HepG2 (cell line): ENCODE data around the gene GRID1. TPM values are rescaled to one million over a fixed set of nuclear protein-coding genes. Genes with fewer than 3 reads are reported as not detected.
A peak's percentile ranks its signal among the peaks of the same experiment; 100 is the strongest.

ENCODE experiments used
- ATAC-seq: fragments of 200-7000 bp; cut with Tn5 transposase; 3 replicates; pipeline ENCODE4 v1.9.1; 2020; ENCODE audit warnings: mild to moderate bottlenecking, moderate library complexity
- BruUV-seq: library from RNA; stranded (reverse); fragments of 400-500 nt; replicated peaks from 2 replicates; lab custom pipeline; 2021; lab: Mats Ljungman, UMichigan
- CTCF ChIA-PET: fragments of 300-600 bp; formaldehyde crosslinking; extraction: SDS; loops from one replicate; lab custom pipeline; 2021; ENCODE audit warnings: low total read pairs, inconsistent platforms, low intra/inter-chr PET ratio; lab: Yijun Ruan, JAX
- POLR2A ChIA-PET: fragments of 350-600 bp; sonication (Branson Sonifier 250); formaldehyde crosslinking; loops from one replicate; lab custom pipeline; 2020; ENCODE audit warnings: antibody characterized with exemption, inconsistent platforms; lab: Yijun Ruan, JAX
- DNase-seq: peaks from one replicate; pipeline ENCODE4 v3.0.0-alpha.2; 2015; ENCODE audit warnings: low spot score
- FAIRE-seq: peaks from 3 replicates; lab custom pipeline; 2011; peaks lifted over from hg19 to GRCh38; lab: Jason Lieb, UNC
- H2AFZ ChIP-seq: one replicate; pipeline ENCODE4 v1.6.1; 2011; ENCODE audit warnings: low read length, inconsistent platforms
- H3K27ac ChIP-seq: fragments of 300-600 bp; 3 replicates; pipeline ENCODE4 v1.8.0; 2011; ENCODE audit warnings: mixed run types, mild to moderate bottlenecking, mixed read lengths, low read length, inconsistent platforms; ENCODE audit not compliant: insufficient read depth; ENCODE audit errors: extremely low read length
- H3K27me3 ChIP-seq, 2 experiments: fragments of 200-600 bp in 1 of 2; 2 replicates in 1 of 2; 3 replicates in 1 of 2; pipeline versions ENCODE4 v1.6.0 to v1.8.0; 2011; ENCODE audit warnings: low read length in 2 of 2, mild to moderate bottlenecking in 2 of 2, moderate library complexity in 2 of 2, inconsistent platforms in 1 of 2; ENCODE audit not compliant: insufficient read depth in 2 of 2, control insufficient read depth in 1 of 2
- H3K36me3 ChIP-seq, 2 experiments: fragments of 200-600 bp in 1 of 2; replicated peaks in 1 of 2; 2 replicates in 1 of 2; 3 replicates in 1 of 2; pipeline versions ENCODE4 v1.5.1 to v1.8.0; 2011; ENCODE audit warnings: low read length in 2 of 2, inconsistent platforms in 1 of 2; ENCODE audit not compliant: insufficient read depth in 2 of 2, control insufficient read depth in 1 of 2
- H3K4me1 ChIP-seq: 2 replicates; pipeline ENCODE4 v1.5.1; 2012; ENCODE audit warnings: low read length, inconsistent platforms; ENCODE audit not compliant: insufficient read depth
- H3K4me2 ChIP-seq: 2 replicates; pipeline ENCODE4 v1.6.0; 2011; ENCODE audit warnings: low read depth, low read length, inconsistent platforms
- H3K4me3 ChIP-seq, 3 experiments: fragments of 200-600 bp in 1 of 3; sonication (generic), shearing (Covaris generic) in 1 of 3; replicated peaks in 1 of 3; 2 replicates each; pipeline ENCODE4 v1.5.1; 2011 to 2016; ENCODE audit warnings: low read length in 3 of 3, inconsistent platforms in 2 of 3, low read depth in 2 of 3, mild to moderate bottlenecking in 2 of 3, control low read depth in 1 of 3, mixed read lengths in 1 of 3; ENCODE audit not compliant: insufficient read depth in 1 of 3
- H3K79me2 ChIP-seq: one replicate; pipeline ENCODE4 v1.6.1; 2011; ENCODE audit warnings: low read length, inconsistent platforms; ENCODE audit not compliant: insufficient read depth
- H3K9ac ChIP-seq: 2 replicates; pipeline ENCODE4 v1.6.0; 2011; ENCODE audit warnings: mild to moderate bottlenecking, low read depth, low read length, inconsistent platforms; ENCODE audit not compliant: insufficient read depth
- H3K9me3 ChIP-seq: 2 replicates; pipeline ENCODE4 v1.5.1; 2012; ENCODE audit warnings: mild to moderate bottlenecking, low read length
- H4K20me1 ChIP-seq: 2 replicates; pipeline ENCODE4 v1.6.0; 2011; ENCODE audit warnings: inconsistent platforms, mild to moderate bottlenecking, low read length, moderate library complexity; ENCODE audit not compliant: insufficient read depth
- BCL6 ChIP-seq: IDR thresholded peaks from 2 replicates; pipeline ENCODE4 v1.6.1; 2016; ENCODE audit warnings: missing genetic modification reagents, missing compliant biosample characterization
- DNMT1 ChIP-seq: sonication (generic); formaldehyde crosslinking; IDR thresholded peaks from 2 replicates; pipeline ENCODE4 v1.5.1; 2020; ENCODE audit warnings: mild to moderate bottlenecking, missing genetic modification reagents
- HHEX ChIP-seq: IDR thresholded peaks from 2 replicates; pipeline ENCODE4 v1.6.1; 2016; ENCODE audit warnings: control low read depth
- MTF2 ChIP-seq: sonication (generic); formaldehyde crosslinking; IDR thresholded peaks from 2 replicates; pipeline ENCODE4 v1.5.0; 2020; ENCODE audit warnings: missing genetic modification reagents, borderline replicate concordance
- RARA ChIP-seq: IDR thresholded peaks from 2 replicates; pipeline ENCODE4 v1.6.1; 2016; ENCODE audit warnings: missing genetic modification reagents, missing compliant biosample characterization
- TCF12 ChIP-seq, 2 experiments: fragments of 450-650 bp in 1 of 2; sonication (generic) in 1 of 2; formaldehyde crosslinking in 1 of 2; IDR thresholded peaks; 2 replicates each; pipeline versions ENCODE4 v1.6.1 to v1.8.0; 2017 to 2022; ENCODE audit warnings: antibody characterized with exemption in 1 of 2, mild to moderate bottlenecking in 1 of 2, missing genetic modification reagents in 1 of 2, moderate library complexity in 1 of 2
- ZKSCAN1 ChIP-seq: fragments of 150-350 bp; IDR thresholded peaks from 2 replicates; pipeline ENCODE4 v1.6.1; 2014; ENCODE audit warnings: low read length
- ZNF777 ChIP-seq: sonication (generic); formaldehyde crosslinking; IDR thresholded peaks from 2 replicates; pipeline ENCODE4 v1.4.0; 2020; ENCODE audit warnings: missing genetic modification reagents
- WGBS: methylation state at CpG from one replicate; pipeline ENCODE4 v1.1.6; 2017; ENCODE audit warnings: low lambda C conversion rate; 5-methylcytosine and 5-hydroxymethylcytosine counted together
- in situ Hi-C: cut with HindIII; loops from 2 replicates; pipeline ENCODE4 v1.10.0; 2017; ENCODE audit warnings: low pct_unique_long_range_greater_than_20kb; ENCODE audit not compliant: extremely low pct_ligation_motif_present
- intact Hi-C: fragments of 100-400 bp; cut with micrococcal nuclease; formaldehyde crosslinking; loops from one replicate; pipeline ENCODE4 v1.10.0; 2022; ENCODE audit not compliant: unreplicated experiment
- polyA plus RNA-seq, 8 experiments: library from polyadenylated mRNA; depleted of rRNA in 3 of 8; stranded (reverse) in 7 of 8; unstranded in 1 of 8; fragments of >200 nt; fragmentation: Illumina TruSeq in 4 of 8; extraction: Trizol in 4 of 8; gene quantifications; 2 replicates each; pipeline versions ENCODE4 v1.2.1 to v1.2.3, GENCODE V29; 2011 to 2016; ENCODE audit warnings: low read depth in 4 of 8, missing spikeins in 1 of 8, mixed read lengths in 1 of 8; ENCODE audit not compliant: insufficient read depth in 1 of 8
- total RNA-seq, 5 experiments: library from RNA; depleted of rRNA; stranded (reverse); fragments of >200 nt; fragmentation: Illumina TruSeq; extraction: Trizol; gene quantifications; 2 replicates each; pipeline ENCODE4 v1.2.3, GENCODE V29; 2016; ENCODE audit warnings: low read depth in 1 of 5
- TF ChIP-seq, protein P1 (sequence below): sonication (generic); formaldehyde crosslinking; IDR thresholded peaks from 2 replicates; pipeline ENCODE4 v1.4.0; 2020; ENCODE audit warnings: missing genetic modification reagents
- TF ChIP-seq, protein P2 (sequence below): IDR thresholded peaks from 2 replicates; pipeline ENCODE4 v1.6.1; 2016; ENCODE audit warnings: low read depth, control low read depth

GRID1 gene
- total and polyA plus RNA-seq, 2 of the 13 experiments (the other 11 are each of a cell fraction or from before 2014, with no cell fraction given): 0.05 TPM; not detected in 1

DNA sequence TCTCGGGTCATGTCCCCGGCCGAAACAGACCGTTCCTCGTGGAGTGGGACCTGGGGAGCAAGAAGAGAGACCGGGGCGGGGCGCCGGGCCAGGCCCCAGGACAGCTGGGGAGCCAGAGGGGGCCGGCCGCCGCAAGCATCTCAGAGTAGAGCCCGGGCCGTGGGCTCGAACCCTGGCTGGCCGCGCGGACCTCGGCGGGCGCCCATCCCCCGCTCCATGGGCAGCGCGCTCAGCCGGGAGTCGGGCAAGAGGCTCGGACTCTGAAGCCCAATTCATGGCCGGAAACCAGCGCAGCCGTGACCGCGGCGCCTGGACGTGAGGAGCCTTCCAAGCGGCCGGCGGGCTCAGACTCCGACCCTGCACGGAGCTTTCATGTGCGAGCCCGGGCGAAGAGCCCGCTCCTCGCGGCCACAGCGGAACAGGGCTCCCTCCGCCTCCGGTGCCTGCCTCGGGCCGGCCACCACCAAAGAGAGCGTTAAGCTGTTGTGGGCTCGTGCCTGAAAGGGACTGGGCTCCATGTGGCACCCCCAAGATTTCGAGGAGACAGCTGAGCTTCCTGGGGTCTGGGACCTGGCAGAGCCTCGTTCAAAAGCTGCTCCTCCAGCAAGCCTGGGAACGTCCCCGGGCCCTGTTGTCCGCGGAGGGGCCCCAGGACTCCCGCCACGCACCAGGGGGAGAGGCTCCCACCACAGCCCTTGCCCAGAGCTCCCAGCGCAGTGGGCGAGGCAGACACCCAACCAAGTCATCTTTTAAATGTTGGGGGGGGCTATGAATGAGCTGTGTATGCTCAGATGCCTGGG is 757 bp upstream of the GRID1 start:
- in situ Hi-C loops: no loop called here
- no peaks in the 10 kb centered on the region for H3K36me3 ChIP-seq
- no peak overlapping the region for H3K27ac ChIP-seq
- H3K9me3 ChIP-seq: no peaks in the 10 kb centered on the region
- POLR2A ChIA-PET: no interaction called here
- H2AFZ ChIP-seq: no peak overlapping the region
- intact Hi-C loops: no loop called here
- peak overlapping the region; percentile 42 for H3K4me2 ChIP-seq
- peaks cover 14 to 82% of the 10 kb centered on the region in 2 experiments for H3K27me3 ChIP-seq
- peak overlapping the region in 2 of 3 experiments; percentile 7 to 40; a peak in 3 of 6 replicates for H3K4me3 ChIP-seq
- H3K4me1 ChIP-seq: no peaks in the 10 kb centered on the region
- peaks cover 6% of the 10 kb centered on the region; the same call in 1 of the 2 replicates for H4K20me1 ChIP-seq
- no TSS peak for BruUV-seq
- H3K9ac ChIP-seq: no peak overlapping the region
- DNase-seq (no peak), FAIRE-seq (no peak), ATAC-seq (peak; percentile 13; the same call in 2 of the 3 replicates)
- CTCF ChIA-PET: no interaction called here
- 21% methylated on average over 15 of the region's 62 CpGs for WGBS
- no peaks in the 10 kb centered on the region for H3K79me2 ChIP-seq
- TF ChIP-seq RARA (CRISPR knock-in tag): no peak
- TF ChIP-seq HHEX (CRISPR knock-in tag): no peak
- peak; percentile 55; the same call in 1 of the 2 replicates for TF ChIP-seq MTF2
- TF ChIP-seq, protein P1, sequence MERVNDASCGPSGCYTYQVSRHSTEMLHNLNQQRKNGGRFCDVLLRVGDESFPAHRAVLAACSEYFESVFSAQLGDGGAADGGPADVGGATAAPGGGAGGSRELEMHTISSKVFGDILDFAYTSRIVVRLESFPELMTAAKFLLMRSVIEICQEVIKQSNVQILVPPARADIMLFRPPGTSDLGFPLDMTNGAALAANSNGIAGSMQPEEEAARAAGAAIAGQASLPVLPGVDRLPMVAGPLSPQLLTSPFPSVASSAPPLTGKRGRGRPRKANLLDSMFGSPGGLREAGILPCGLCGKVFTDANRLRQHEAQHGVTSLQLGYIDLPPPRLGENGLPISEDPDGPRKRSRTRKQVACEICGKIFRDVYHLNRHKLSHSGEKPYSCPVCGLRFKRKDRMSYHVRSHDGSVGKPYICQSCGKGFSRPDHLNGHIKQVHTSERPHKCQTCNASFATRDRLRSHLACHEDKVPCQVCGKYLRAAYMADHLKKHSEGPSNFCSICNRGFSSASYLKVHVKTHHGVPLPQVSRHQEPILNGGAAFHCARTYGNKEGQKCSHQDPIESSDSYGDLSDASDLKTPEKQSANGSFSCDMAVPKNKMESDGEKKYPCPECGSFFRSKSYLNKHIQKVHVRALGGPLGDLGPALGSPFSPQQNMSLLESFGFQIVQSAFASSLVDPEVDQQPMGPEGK (CRISPR knock-in tag): no peak
- peak; percentile 56 for TF ChIP-seq ZNF777 (CRISPR knock-in tag)
- peak; percentile 46; the same call in 1 of the 2 replicates for TF ChIP-seq DNMT1 (CRISPR knock-in tag)
- no peak for TF ChIP-seq ZKSCAN1
- TF ChIP-seq, protein P2, sequence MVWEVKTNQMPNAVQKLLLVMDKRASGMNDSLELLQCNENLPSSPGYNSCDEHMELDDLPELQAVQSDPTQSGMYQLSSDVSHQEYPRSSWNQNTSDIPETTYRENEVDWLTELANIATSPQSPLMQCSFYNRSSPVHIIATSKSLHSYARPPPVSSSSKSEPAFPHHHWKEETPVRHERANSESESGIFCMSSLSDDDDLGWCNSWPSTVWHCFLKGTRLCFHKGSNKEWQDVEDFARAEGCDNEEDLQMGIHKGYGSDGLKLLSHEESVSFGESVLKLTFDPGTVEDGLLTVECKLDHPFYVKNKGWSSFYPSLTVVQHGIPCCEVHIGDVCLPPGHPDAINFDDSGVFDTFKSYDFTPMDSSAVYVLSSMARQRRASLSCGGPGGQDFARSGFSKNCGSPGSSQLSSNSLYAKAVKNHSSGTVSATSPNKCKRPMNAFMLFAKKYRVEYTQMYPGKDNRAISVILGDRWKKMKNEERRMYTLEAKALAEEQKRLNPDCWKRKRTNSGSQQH (CRISPR knock-in tag): no peak
- no peak for TF ChIP-seq TCF12 (IDR thresholded peaks at IDR 0.05)
- no peak for TF ChIP-seq TCF12 (CRISPR knock-in tag; IDR thresholded peaks at IDR 0.05)
- TF ChIP-seq BCL6: peak; percentile 35; the same call in 1 of the 2 replicates
